KOPT-K1 (cell line): ENCODE data around the gene HNRNPU.

ENCODE experiments used
- H3K27ac ChIP-seq: fragments of 200-600 bp; sonication (generic); 2 replicates; pipeline ENCODE4 v1.5.1; 2016; ENCODE audit warnings: antibody characterized with exemption, mild to moderate bottlenecking, low read depth, low read length; ENCODE audit not compliant: poor library complexity, severe bottlenecking
- H3K36me3 ChIP-seq: fragments of 200-600 bp; sonication (generic); 2 replicates; pipeline ENCODE4 v1.5.1; 2017; ENCODE audit warnings: antibody characterized with exemption, mild to moderate bottlenecking, low read length, moderate library complexity; ENCODE audit not compliant: insufficient read depth
- H3K9me3 ChIP-seq: fragments of 200-600 bp; sonication (generic); 2 replicates; pipeline ENCODE4 v1.5.1; 2017; ENCODE audit warnings: antibody characterized with exemption, low read length, mild to moderate bottlenecking; ENCODE audit not compliant: insufficient read depth, poor library complexity, severe bottlenecking

HNRNPU gene

DNA sequence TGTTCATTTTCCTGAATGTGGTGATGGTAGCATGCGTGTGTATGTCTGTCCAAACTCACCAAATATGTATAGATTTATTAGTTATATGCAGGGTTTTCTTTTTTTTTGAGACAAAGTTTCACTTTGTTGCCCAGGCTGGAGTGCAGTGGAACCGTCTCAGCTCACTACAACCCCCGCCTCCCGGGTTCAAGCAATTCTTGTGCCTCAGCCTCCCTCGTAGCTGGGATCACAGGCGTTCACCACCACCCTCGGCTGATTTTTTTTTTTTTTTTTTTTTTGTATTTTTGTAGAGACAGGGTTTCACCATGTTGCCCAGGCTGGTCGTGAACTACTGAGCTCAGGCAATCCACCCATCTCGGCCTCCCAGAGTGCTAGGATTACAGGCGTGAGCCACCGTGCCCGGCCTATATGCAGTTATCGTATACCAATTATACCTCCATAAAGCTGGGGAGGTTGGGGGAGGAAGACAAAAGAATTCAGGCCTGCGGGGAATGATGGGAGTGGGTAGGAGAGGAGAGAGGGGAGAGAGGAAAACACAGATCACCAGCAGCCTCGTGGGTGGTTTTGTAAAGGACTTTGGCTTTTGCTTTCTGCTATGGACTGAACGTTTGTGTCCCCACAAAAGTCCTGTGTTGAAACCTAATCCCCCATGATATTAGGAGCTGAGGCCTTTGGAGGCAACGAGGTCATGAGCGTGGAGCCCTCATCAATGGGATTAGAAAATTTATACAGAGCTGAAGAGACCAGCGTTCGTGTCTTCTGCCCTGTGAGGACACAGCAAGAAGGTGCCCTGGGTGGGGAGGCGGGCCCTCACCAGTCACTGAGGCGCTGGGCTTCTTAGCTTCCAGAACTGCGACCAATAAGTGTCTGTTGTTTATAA, 4.4 kb upstream of the HNRNPU start:
- peaks cover 5% of the 10 kb centered on the region; the same call in 1 of the 2 replicates for H3K36me3 ChIP-seq
- no peak overlapping the region for H3K27ac ChIP-seq
- no peaks in the 10 kb centered on the region for H3K9me3 ChIP-seq

- H3K9me3 ChIP-seq, result no peaks in the 10 kb centered on the region
- H3K27ac ChIP-seq, result peak overlapping the region; percentile 24
- peaks cover 21% of the 10 kb centered on the region for H3K36me3 ChIP-seq
These were observed 2.0 kb upstream of the HNRNPU start for GRCh38 chr1:244866355-244866754.

DNA sequence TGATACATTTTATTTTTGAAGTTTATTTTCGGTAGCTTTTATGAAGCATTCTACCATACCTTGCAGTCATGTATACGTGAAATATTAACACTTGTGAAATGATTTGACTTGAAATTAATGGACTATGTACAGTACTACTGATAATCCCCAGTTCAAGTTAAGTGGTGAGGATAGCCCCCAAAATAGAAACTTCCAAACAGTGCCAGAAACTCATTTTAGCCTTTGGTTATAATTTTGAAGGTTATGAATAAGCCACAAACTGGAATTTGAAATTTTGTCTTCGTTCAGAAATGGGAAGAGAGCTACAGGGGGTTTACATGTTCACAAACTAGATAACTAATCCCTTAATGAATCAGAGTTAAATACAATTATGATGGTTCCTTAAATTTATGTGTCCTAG, 1.5 kb upstream of the HNRNPU start:
- Histone ChIP-seq H3K36me3 (peaks cover 26% of the 10 kb centered on the region), H3K9me3 (no peaks in the 10 kb centered on the region), H3K27ac (peak overlapping the region; percentile 24)

DNA sequence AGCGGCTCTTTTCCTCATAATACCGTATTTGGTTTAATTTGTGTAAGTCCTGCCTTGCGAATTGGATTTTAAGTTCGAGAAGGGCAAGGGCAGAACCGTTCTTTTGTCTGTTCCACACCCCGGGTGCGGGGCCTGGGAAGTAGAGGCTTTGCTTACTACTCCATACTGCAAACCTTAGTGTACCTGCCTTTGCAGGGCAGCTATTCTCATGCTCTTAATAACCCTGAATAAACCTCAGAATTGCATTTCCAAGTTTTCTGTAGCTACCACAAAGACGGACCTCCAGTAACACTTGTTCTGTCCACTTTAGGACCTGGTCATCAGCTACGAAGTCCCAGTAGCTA, 657 bp upstream of the HNRNPU start:
- Histone ChIP-seq H3K36me3 (peaks cover 34% of the 10 kb centered on the region), H3K27ac (peak overlapping the region; percentile 99), H3K9me3 (no peaks in the 10 kb centered on the region)

- H3K36me3 ChIP-seq, result peaks cover 48% of the 10 kb centered on the region
- H3K27ac ChIP-seq, result peak overlapping the region; percentile 99
- no peaks in the 10 kb centered on the region for H3K9me3 ChIP-seq
These were observed 671 bp downstream of the HNRNPU start for GRCh38 chr1:244863491-244864252.

DNA sequence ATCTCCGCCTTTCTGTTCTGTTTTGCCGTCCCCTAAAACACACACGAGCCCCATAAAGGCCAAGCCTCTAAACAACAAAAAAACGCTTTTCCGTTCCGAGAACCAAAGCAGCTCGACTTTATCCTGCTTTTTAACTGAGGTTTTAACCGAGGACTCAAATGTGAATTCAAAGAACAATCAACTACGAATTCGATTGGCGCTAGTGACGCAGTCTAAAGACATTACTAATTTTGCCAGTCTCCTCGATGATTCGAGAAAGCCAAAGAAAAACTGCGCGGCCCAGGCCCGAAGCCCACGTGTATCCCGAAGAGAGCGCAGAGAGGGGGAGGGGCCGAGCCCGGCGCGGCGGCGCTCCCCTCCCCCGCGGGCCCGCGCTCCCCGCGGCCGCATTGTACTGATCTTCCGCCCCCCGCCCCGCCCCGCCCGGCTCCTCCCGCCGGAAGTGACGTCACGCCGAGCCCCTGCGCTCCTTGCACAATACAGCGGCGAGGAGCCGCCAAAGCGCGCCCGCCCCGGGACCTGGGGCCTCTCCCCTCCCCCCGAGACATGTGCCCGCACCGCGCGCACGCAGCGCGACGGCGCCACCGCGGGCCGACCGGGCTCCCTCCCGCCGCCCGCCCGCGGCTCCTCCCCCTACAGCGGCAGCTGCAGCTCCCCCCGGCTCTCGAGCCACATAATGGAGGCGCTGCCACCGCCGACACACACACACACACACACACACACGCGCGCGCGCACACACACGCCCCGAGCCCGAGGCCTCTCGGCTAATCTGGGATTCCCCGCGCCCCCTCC, 1.4 kb downstream of the HNRNPU start:
- Histone ChIP-seq H3K9me3 (no peaks in the 10 kb centered on the region), H3K27ac (peak overlapping the region; percentile 99), H3K36me3 (peaks cover 55% of the 10 kb centered on the region)

DNA sequence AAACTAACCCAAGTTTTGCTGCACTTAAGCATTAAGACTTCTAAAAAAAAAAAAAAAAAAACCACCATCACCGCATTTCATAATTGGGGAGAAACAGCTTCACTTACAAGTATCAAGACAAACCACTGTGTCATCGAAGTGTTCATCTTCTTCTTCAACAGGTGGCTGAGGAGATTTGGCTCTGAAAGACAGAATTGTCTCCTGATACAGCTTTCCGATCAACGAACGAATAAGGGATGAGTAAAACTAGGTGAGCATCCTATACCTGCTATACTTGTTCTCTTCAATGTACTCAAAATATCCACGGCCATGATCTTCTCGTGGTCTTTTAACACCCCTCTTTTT, 2.0 kb downstream of the HNRNPU start:
- Histone ChIP-seq H3K36me3 (peaks cover 61% of the 10 kb centered on the region), H3K9me3 (no peaks in the 10 kb centered on the region), H3K27ac (peak overlapping the region; percentile 99)

DNA sequence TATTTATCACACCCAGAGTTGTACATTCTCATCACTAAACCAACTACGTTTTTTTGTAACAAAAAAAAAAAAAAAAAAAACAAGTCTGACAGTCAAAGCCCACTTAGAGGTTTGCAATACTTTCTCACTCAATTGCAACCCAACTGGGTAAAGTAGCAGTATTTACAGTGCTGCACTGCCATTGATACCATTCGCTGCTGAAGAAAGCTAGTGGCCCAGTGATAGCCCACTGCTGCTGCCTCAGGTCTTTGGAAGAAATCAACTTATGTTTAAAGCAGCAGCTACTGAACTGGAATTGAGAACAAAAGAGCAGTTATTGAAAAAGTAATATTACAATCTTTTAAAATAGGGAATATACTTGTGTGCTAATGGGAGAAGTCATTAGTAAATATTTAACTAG, 2.7 kb downstream of the HNRNPU start:
- no peaks in the 10 kb centered on the region for H3K9me3 ChIP-seq
- H3K36me3 ChIP-seq, result peaks cover 67% of the 10 kb centered on the region
- H3K27ac ChIP-seq, result peak overlapping the region; percentile 99

DNA sequence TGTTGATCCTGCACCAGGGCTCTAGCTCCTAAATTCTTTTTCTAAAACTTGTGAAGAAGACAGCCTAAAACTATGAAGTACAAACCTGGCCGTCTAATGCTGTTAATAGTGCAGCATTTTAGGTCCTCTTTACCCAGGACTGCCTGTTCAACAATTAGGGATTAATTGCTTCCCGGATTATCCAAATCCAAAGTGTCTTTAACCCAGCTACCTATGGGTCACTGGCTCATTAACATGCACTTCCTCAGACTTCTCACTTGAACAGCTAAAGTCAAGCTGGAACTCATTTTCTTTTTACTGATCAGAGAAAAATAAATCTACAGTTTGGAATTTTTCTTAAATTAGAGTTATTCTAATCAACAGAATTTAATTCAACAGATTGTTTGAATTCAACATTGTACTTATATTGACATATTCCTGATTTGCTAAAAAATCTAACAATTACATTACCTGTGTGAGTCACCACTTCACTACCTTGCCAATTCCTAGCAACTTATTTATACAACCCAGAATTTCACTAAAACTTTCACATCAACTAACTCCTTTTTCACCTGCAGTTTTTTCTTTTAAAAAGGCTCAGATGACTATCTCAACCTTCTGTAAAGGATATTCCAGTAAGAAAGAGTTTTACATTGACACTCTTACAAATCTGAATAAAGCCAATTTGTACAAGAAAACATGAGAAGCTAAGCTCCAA, 3.3 kb downstream of the HNRNPU start:
- no peaks in the 10 kb centered on the region for H3K9me3 ChIP-seq
- peak overlapping the region; percentile 99 for H3K27ac ChIP-seq
- H3K36me3 ChIP-seq, result peaks cover 74% of the 10 kb centered on the region

GRCh38 chr1:244860078-244860477, 4.3 kb downstream of the HNRNPU start:
- Histone ChIP-seq H3K36me3 (peaks cover 83% of the 10 kb centered on the region), H3K27ac (no peak overlapping the region), H3K9me3 (no peaks in the 10 kb centered on the region)

DNA sequence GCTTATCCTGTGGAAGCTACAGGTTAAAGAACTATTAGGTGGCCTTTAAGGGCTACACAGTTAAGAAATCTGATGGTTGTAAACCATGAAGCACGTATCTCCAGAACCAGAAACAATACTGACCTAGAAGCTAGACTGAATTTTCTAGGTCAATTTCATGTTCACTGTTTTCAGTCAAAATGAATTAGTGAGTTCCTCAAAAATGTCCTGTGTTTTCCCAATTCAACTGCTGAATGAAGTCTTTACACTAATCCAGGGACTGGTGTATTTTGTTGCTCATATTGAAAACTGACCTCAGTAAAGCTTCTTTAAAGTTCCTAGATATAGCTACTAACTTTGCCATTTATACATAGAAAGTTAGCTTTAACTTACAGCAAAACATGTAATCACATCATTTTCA, 6.0 kb downstream of the HNRNPU start:
- no peak overlapping the region for H3K27ac ChIP-seq
- H3K36me3 ChIP-seq, result peaks cover 94% of the 10 kb centered on the region
- H3K9me3 ChIP-seq, result no peaks in the 10 kb centered on the region

- no peak overlapping the region for H3K27ac ChIP-seq
- no peaks in the 10 kb centered on the region for H3K9me3 ChIP-seq
- H3K36me3 ChIP-seq, result peaks cover 100% of the 10 kb centered on the region
These were observed 6.6 kb downstream of the HNRNPU start for GRCh38 chr1:244857761-244858160.

DNA sequence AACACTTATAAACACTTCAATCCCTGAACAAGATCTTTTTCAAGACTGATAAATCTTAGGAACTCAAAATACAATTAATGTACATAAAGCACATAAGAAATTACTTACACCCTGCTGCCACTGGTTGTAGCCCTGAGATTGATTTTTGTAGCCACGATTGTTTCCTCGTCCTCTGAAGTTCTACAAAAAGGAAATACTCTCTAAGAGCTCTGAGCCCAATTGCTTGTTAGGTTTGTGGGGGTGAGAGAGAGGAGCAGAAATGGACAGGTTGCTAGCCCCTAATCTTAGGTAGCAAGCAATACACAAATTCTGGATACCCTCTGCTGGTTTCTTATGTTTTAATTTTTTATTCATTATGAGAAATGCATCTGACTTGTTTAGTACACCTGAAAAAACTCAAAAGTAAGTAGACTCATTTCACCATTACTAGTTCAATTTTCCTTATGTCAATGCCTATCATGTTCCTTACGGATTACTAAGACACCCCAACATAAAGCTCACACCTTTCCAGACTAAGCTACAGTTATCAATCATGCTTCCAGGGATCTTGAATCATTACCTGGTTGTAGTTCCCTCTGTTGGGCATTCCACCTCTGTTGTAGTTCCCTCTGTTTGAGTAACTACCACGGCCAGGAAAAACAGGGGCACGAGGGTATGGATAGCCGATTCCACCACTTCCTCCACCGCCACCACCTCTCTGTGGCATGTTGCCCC, 9.3 kb downstream of the HNRNPU start:
- Histone ChIP-seq H3K36me3 (peaks cover 100% of the 10 kb centered on the region), H3K9me3 (no peaks in the 10 kb centered on the region), H3K27ac (no peak overlapping the region)

GRCh38 chr1:244854166-244854565, 10.2 kb downstream of the HNRNPU start:
- Histone ChIP-seq H3K36me3 (peaks cover 100% of the 10 kb centered on the region), H3K27ac (no peak overlapping the region), H3K9me3 (no peaks in the 10 kb centered on the region)
